ENCODE measurements around the gene SCO2.

- TF ChIP-seq, protein P1, sequence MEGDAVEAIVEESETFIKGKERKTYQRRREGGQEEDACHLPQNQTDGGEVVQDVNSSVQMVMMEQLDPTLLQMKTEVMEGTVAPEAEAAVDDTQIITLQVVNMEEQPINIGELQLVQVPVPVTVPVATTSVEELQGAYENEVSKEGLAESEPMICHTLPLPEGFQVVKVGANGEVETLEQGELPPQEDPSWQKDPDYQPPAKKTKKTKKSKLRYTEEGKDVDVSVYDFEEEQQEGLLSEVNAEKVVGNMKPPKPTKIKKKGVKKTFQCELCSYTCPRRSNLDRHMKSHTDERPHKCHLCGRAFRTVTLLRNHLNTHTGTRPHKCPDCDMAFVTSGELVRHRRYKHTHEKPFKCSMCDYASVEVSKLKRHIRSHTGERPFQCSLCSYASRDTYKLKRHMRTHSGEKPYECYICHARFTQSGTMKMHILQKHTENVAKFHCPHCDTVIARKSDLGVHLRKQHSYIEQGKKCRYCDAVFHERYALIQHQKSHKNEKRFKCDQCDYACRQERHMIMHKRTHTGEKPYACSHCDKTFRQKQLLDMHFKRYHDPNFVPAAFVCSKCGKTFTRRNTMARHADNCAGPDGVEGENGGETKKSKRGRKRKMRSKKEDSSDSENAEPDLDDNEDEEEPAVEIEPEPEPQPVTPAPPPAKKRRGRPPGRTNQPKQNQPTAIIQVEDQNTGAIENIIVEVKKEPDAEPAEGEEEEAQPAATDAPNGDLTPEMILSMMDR (IDR thresholded peaks at IDR 0.05; ENCODE audit: poor library complexity, severe bottlenecking), result no peak
- no peak for TF ChIP-seq REST (IDR thresholded peaks at IDR 0.05; ENCODE audit: borderline replicate concordance)
- no peak for TF ChIP-seq SMC3 (conservative IDR thresholded peaks at IDR 0.05; ENCODE audit: poor library complexity)
Measured at GRCh38 chr22:50487290-50488005, 38.0 kb downstream of the SCO2 start.

Data from neural cell (in vitro differentiated cells).